H1 (cell line): Measurements from ENCODE around the gene CFAP221. TPM values are rescaled to one million over a fixed set of nuclear protein-coding genes. Genes with fewer than 3 reads are reported as not detected.

ENCODE experiments used
- CTCF ChIA-PET: fragments of 300-600 bp; sonication (Branson Sonifier 250); formaldehyde crosslinking; loops from one replicate; lab custom pipeline; 2021; ENCODE audit not compliant: partially characterized antibody; lab: Charles Lee
- POLR2A ChIA-PET: fragments of 300-600 bp; sonication (Branson Sonifier 250); formaldehyde crosslinking; loops from one replicate; lab custom pipeline; 2021; ENCODE audit warnings: inconsistent platforms; ENCODE audit not compliant: partially characterized antibody; lab: Charles Lee
- DNase-seq, 2 experiments: peaks; one replicate each; pipeline versions ENCODE4 v3.0.0 to v3.0.0-alpha.2; 2010 to 2022; ENCODE audit warnings: low spot score in 2 of 2, low read depth in 1 of 2, mixed read lengths in 1 of 2
- FAIRE-seq: peaks from 2 replicates; lab custom pipeline; 2011; peaks lifted over from hg19 to GRCh38; lab: Jason Lieb, UNC
- H2AFZ ChIP-seq: 2 replicates; pipeline ENCODE4 v1.8.1; 2012; ENCODE audit warnings: low read length, inconsistent platforms
- H2AK5ac ChIP-seq: 2 replicates; pipeline ENCODE4 v1.6.1; 2013; ENCODE audit warnings: low read depth, low read length
- H2BK120ac ChIP-seq: replicated peaks from 2 replicates; pipeline ENCODE3; 2013; ENCODE audit warnings: low read depth, low read length, inconsistent platforms
- H2BK12ac ChIP-seq: 2 replicates; pipeline ENCODE4 v1.6.1; 2013; ENCODE audit warnings: low read depth, low read length
- H2BK15ac ChIP-seq: 2 replicates; pipeline ENCODE4 v1.6.1; 2013; ENCODE audit warnings: low read length
- H2BK20ac ChIP-seq: 2 replicates; pipeline ENCODE4 v1.6.1; 2013; ENCODE audit warnings: low read length
- H2BK5ac ChIP-seq: 2 replicates; pipeline ENCODE4 v1.6.1; 2013; ENCODE audit warnings: low read depth, low read length
- H3K14ac ChIP-seq: 2 replicates; pipeline ENCODE4 v1.6.1; 2013; ENCODE audit warnings: inconsistent platforms; ENCODE audit not compliant: insufficient read length
- H3K18ac ChIP-seq: 2 replicates; pipeline ENCODE4 v1.6.1; 2013; ENCODE audit warnings: low read length; ENCODE audit errors: extremely low read depth
- H3K23ac ChIP-seq: 2 replicates; pipeline ENCODE4 v1.6.1; 2013; ENCODE audit warnings: inconsistent platforms; ENCODE audit not compliant: insufficient read length
- H3K23me2 ChIP-seq: 2 replicates; pipeline ENCODE4 v1.6.1; 2013; ENCODE audit warnings: low read depth, low read length
- H3K27ac ChIP-seq: 2 replicates; pipeline ENCODE4 v1.6.1; 2011; ENCODE audit warnings: low read depth, low read length, inconsistent platforms
- H3K27me3 ChIP-seq, 4 experiments: replicated peaks in 1 of 4; 1 replicate in 1 of 4; 2 replicates in 3 of 4; pipeline versions ENCODE4 v1.6.1 to v1.8.1; 2011 to 2013; ENCODE audit warnings: low read length in 3 of 4, mild to moderate bottlenecking in 3 of 4, inconsistent platforms in 2 of 4, mixed read lengths in 2 of 4, moderate library complexity in 1 of 4; ENCODE audit not compliant: control insufficient read depth in 3 of 4, insufficient read depth in 3 of 4; ENCODE audit errors: extremely low read depth in 1 of 4
- H3K36me3 ChIP-seq, 4 experiments: 2 replicates each; pipeline versions ENCODE4 v1.6.1 to v1.8.1; 2011 to 2013; ENCODE audit warnings: mild to moderate bottlenecking in 4 of 4, low read length in 3 of 4, moderate library complexity in 2 of 4, control low read depth in 1 of 4, inconsistent platforms in 1 of 4; ENCODE audit not compliant: insufficient read depth in 4 of 4, control insufficient read depth in 2 of 4
- H3K4ac ChIP-seq: replicated peaks from 2 replicates; pipeline ENCODE3; 2013; ENCODE audit warnings: low read length, low read depth, mixed read lengths, inconsistent platforms; ENCODE audit not compliant: insufficient read length
- H3K4me1 ChIP-seq, 4 experiments: replicated peaks in 1 of 4; 1 replicate in 1 of 4; 2 replicates in 3 of 4; pipeline versions ENCODE4 v1.6.1 to v1.8.1; 2011 to 2013; ENCODE audit warnings: low read length in 3 of 4, inconsistent platforms in 2 of 4, mixed read lengths in 1 of 4; ENCODE audit not compliant: insufficient read depth in 4 of 4, control insufficient read depth in 3 of 4
- H3K4me2 ChIP-seq, 2 experiments: 2 replicates each; pipeline versions ENCODE4 v1.6.1 to v1.8.1; 2011 to 2013; ENCODE audit warnings: low read depth in 2 of 2, low read length in 2 of 2, control low read depth in 1 of 2, inconsistent platforms in 1 of 2, mild to moderate bottlenecking in 1 of 2; ENCODE audit not compliant: insufficient read depth in 1 of 2
- H3K4me3 ChIP-seq, 4 experiments: fragments of 200-600, 300-600 bp in 1 of 4; sonication (generic), shearing (Covaris generic), sonication (Bioruptor Twin) in 1 of 4; 2 replicates each; pipeline versions ENCODE4 v1.5.1 to v1.8.1; 2011 to 2016; ENCODE audit warnings: low read length in 4 of 4, low read depth in 3 of 4, control low read depth in 2 of 4, inconsistent platforms in 2 of 4, mild to moderate bottlenecking in 2 of 4, mixed read lengths in 1 of 4, moderate library complexity in 1 of 4; ENCODE audit not compliant: insufficient read depth in 2 of 4; ENCODE audit errors: extremely low read depth in 1 of 4
- H3K56ac ChIP-seq: replicated peaks from 2 replicates; pipeline ENCODE3; 2013; ENCODE audit warnings: low read depth, mild to moderate bottlenecking, mixed read lengths, low read length, inconsistent platforms; ENCODE audit not compliant: insufficient read length
- H3K79me1 ChIP-seq: 2 replicates; pipeline ENCODE4 v1.6.1; 2013; ENCODE audit warnings: low read depth, low read length, control low read depth
- H3K79me2 ChIP-seq, 2 experiments: 2 replicates each; pipeline versions ENCODE4 v1.6.1 to v1.8.1; 2012 to 2013; ENCODE audit warnings: low read length in 2 of 2, mild to moderate bottlenecking in 2 of 2, inconsistent platforms in 1 of 2; ENCODE audit not compliant: insufficient read depth in 2 of 2, control insufficient read depth in 1 of 2
- H3K9ac ChIP-seq, 4 experiments: replicated peaks in 1 of 4; 1 replicate in 1 of 4; 2 replicates in 3 of 4; pipeline versions ENCODE4 v1.6.1 to v1.8.1; 2011 to 2013; ENCODE audit warnings: low read depth in 3 of 4, low read length in 3 of 4, control low read depth in 2 of 4, mild to moderate bottlenecking in 2 of 4, moderate library complexity in 2 of 4, inconsistent platforms in 1 of 4; ENCODE audit errors: extremely low read depth in 1 of 4
- H3K9me3 ChIP-seq, 2 experiments: 2 replicates each; pipeline versions ENCODE4 v1.6.1 to v1.8.1; 2012 to 2013; ENCODE audit warnings: mild to moderate bottlenecking in 2 of 2, moderate library complexity in 2 of 2, control low read depth in 1 of 2, inconsistent platforms in 1 of 2, low read depth in 1 of 2, low read length in 1 of 2, mixed read lengths in 1 of 2; ENCODE audit not compliant: insufficient read depth in 2 of 2
- H4K20me1 ChIP-seq, 2 experiments: replicated peaks in 1 of 2; 2 replicates each; pipeline versions ENCODE3 to v1.8.1; 2011 to 2013; ENCODE audit warnings: inconsistent platforms in 2 of 2, low read length in 2 of 2, mild to moderate bottlenecking in 1 of 2; ENCODE audit not compliant: insufficient read depth in 2 of 2, control insufficient read depth in 1 of 2
- H4K5ac ChIP-seq: 2 replicates; pipeline ENCODE4 v1.6.1; 2013; ENCODE audit warnings: low read length, low read depth, mixed read lengths, inconsistent platforms; ENCODE audit not compliant: insufficient read length
- H4K8ac ChIP-seq: 2 replicates; pipeline ENCODE4 v1.8.0; 2013; ENCODE audit warnings: mild to moderate bottlenecking, moderate library complexity, low read length, inconsistent platforms; ENCODE audit not compliant: insufficient read depth; ENCODE audit errors: extremely low read depth
- H4K91ac ChIP-seq: replicated peaks from 2 replicates; pipeline ENCODE3; 2013; ENCODE audit warnings: low read length, mixed read lengths, inconsistent platforms; ENCODE audit not compliant: insufficient read length
- SP2 ChIP-seq: IDR thresholded peaks from 2 replicates; pipeline ENCODE4 v1.6.1; 2012; ENCODE audit warnings: mild to moderate bottlenecking, low read length, inconsistent platforms
- WGBS, 2 experiments: shearing (Covaris generic) in 1 of 2; methylation state at CpG; one replicate each; pipeline versions ENCODE4 v1.1.6 to v1.1.7; 2013 to 2015; ENCODE audit warnings: low lambda C conversion rate in 2 of 2, mixed read lengths in 2 of 2, inconsistent platforms in 1 of 2, low coverage in 1 of 2, missing lambda C conversion rate in 1 of 2; ENCODE audit not compliant: insufficient replicate concordance in 2 of 2, insufficient coverage in 1 of 2, insufficient read length in 1 of 2; ENCODE audit errors: extremely low coverage in 1 of 2, missing lambda C conversion rate in 1 of 2; 5-methylcytosine and 5-hydroxymethylcytosine counted together
- polyA plus RNA-seq, 7 experiments: library from polyadenylated mRNA; depleted of rRNA in 3 of 7; stranded (reverse) in 5 of 7; unstranded in 2 of 7; fragments of >200 nt in 5 of 7; fragments of 200-250 nt in 2 of 7; gene quantifications; 1 replicate in 5 of 7; 2 replicates in 1 of 7; 4 replicates in 1 of 7; pipeline versions ENCODE4 v1.2.1 to v1.2.3, GENCODE V29; 2011 to 2013; ENCODE audit warnings: missing spikeins in 2 of 7, mixed read lengths in 2 of 7
- total RNA-seq: library from RNA; stranded (reverse); fragmentation: NEBNext Ultra II Directional; extraction: Animal tissue kit (Norgen Biotek cat#: 25700); gene quantifications from 2 replicates; pipeline ENCODE4 v1.2.1, GENCODE V29; 2021

The CFAP221 gene
- total and polyA plus RNA-seq, 2 of the 8 experiments (the other 6 are each of a cell fraction or from before 2014, with no cell fraction given): 0.14 to 0.71 TPM

DNA sequence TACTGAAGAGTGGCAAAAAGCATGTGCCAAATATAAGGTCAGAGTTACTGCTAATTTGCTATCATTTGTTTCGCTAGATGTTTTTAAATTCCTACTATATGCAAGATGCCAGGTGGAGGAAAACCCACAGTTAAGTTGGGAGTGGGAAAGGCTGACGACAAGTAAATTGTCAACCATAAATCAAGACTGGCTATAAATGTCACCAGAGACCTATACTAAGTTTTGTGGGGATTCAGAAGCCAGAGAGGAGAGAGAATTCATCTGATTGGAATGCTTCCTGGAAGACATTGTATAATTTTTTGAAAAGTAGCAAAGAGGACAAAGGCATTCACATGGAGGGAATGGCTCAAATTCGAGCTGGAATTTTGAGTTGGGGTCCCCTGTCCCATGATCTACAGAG lies 64.3 kb downstream of the CFAP221 start:
- Histone ChIP-seq H3K27me3 (no peaks in the 10 kb centered on the region), H2BK15ac (no peak overlapping the region), H3K79me1 (no peaks in the 10 kb centered on the region), H2AK5ac (no peak overlapping the region), H3K9me3 (0 out of 4 replicates have a peak, but pooled peaks cover 3 to 5% of the 10 kb centered on the region in 2 experiments), H3K18ac (no peak overlapping the region), H2BK120ac (no peak overlapping the region), H3K27ac (no peak overlapping the region), H3K4me2 (no peak overlapping the region), H3K9ac (no peak overlapping the region), H3K4ac (no peak overlapping the region), H2BK20ac (no peak overlapping the region), H3K23ac (no peak overlapping the region), H2BK12ac (no peak overlapping the region), H3K36me3 (no peaks in the 10 kb centered on the region), H4K20me1 (no peaks in the 10 kb centered on the region), H2AFZ (no peak overlapping the region), H3K23me2 (no peaks in the 10 kb centered on the region), H4K5ac (no peak overlapping the region), H3K4me1 (no peaks in the 10 kb centered on the region), H4K8ac (no peak overlapping the region), H3K56ac (no peak overlapping the region), H3K4me3 (no peak overlapping the region), H3K14ac (no peak overlapping the region), H2BK5ac (no peak overlapping the region), H3K79me2 (no peaks in the 10 kb centered on the region), H4K91ac (no peak overlapping the region)
- no peak for FAIRE-seq
- 85% methylated on average over 3 of the region's 3 CpGs; no CpG with 5 or more reads in 1 of the 2 experiments for WGBS, 2 experiments
- ChIA-PET POLR2A (interaction anchor here (0.6 kb wide), 1 partner anchor 31 kb away, joined by 3 read pairs; no protein-coding TSS in a partner anchor), CTCF (interaction anchor here (0.6 kb wide), 1 partner anchor 24 kb away, joined by 3 read pairs; no protein-coding TSS in a partner anchor)
- DNase-seq: no peak
- no peak for TF ChIP-seq SP2
